NCI-H2107 treated with DMSO at 0.1 percent for 48 hours (cell line): ENCODE data around the gene FOXL2.

Experiments used
- DNase-seq: peaks from one replicate; lab custom pipeline; 2025; ENCODE audit not compliant: unreplicated experiment; lab: John Stamatoyannopoulos, UW

FOXL2 gene

DNA sequence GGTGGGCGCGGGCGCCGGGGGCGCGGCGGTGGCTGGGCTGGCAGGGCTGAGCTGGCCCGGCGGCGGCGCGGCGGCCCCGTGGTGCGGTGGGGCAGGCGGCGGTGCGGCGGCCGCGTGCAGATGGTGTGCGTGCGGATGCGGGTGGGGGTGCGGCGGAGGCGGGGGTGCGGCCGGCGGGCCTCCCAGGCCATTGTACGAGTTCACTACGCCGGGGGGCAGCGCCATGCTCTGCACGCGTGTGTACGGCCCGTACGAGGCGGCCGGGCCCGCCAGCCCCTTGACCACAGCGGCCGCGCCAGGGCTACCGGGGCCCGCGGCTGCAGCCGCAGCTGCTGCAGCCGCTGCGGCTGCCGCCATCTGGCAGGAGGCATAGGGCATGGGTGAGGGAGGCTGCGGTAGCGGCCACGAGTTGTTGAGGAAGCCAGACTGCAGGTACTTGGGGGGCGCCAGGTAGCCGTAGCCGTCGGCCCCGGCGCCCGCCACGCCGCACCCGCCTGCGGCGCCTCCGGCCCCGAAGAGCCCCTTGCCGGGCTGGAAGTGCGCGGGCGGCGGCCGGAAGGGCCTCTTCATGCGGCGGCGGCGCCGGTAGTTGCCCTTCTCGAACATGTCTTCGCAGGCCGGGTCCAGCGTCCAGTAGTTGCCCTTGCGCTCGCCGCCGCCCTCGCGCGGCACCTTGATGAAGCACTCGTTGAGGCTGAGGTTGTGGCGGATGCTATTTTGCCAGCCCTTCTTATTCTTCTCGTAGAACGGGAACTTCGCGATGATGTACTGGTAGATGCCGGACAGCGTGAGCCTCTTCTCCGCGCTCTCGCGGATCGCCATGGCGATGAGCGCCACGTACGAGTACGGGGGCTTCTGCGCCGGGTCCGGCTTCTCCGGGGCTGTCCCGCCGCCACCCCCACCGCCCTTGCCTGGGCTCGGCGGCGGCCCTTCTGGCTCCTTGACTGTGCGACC is 951 bp downstream of the FOXL2 start:
- peak; percentile 22 for DNase-seq

DNA sequence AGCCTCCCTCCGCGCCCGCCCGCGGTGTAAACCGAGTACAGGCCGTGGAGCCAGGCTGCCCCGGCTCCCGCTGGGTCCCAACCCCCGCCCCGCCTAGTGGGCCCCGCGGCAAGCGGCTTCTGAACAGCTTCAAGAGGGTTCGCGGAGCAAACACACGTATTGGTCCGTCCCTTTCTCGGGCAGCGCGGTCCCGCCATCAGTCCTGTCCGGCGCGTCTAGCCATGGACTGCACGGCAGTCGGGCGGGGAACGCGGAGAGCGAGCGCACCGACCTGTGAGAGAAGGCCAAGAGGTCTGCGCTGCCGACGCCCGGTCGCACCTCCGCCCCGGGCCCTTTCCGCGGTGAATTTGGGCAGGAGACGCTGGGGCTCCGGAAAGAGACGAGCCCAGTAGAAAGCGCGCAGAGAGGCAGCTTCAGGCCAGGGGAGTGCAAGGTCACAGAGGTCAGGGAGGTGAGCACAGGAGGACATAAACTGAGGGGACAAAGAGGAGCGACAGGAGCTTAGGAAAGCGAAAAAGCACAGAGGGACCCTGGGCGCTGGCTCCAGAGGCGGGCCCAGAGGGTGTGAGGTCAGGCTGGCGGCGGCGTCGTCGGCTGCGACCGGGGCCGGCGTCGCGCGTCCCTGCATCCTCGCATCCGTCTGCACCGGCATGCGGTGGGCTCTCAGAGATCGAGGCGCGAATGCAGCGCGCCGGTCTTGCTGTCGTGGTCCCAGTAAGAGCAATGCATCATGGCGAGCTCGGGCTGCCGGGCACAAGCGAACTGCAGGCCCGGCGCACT is 1.8 kb downstream of the FOXL2 start:
- no peak for DNase-seq

- no peak for DNase-seq
These were observed 2.3 kb downstream of the FOXL2 start for GRCh38 chr3:138944654-138944928.

GRCh38 chr3:138943724-138944653 is 2.9 kb downstream of the FOXL2 start:
- DNase-seq, result no peak

DNA sequence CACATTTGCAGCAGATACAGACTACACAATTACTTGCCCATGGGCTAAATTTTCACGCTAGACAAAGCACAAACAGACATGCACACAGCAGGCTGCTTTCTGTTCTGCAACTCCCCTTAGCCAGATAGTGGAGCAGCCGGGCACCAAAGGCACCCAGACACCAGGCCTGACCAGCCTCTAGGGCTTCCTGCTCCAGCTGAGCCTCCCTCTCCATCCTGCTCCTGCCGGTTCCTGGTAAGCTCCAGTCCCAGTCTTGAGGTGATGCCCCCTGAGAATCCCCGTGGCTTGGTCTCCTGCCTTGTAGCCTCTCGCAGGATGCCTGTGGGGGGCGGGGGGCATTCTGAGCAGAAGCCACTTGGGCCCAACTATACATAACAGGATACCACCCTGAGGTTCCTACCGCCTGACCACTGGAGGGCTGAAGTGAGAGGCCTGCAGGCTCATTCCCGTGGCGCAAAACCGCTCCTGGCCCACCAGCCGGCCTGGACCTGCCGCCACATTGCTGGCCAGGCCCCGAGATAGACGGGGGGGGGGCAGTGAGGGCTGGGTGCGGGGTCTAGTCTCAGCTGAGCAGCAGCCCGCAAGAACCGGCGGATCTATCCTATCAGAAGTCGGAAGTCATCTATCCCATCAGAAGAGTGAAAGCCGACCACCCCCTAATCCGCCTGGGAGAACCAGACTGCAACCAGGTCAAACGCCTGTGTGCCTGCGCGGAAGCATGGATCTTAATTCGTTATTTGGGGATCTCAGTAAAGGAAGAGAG is 3.9 kb downstream of the FOXL2 start:
- DNase-seq, result no peak

DNA sequence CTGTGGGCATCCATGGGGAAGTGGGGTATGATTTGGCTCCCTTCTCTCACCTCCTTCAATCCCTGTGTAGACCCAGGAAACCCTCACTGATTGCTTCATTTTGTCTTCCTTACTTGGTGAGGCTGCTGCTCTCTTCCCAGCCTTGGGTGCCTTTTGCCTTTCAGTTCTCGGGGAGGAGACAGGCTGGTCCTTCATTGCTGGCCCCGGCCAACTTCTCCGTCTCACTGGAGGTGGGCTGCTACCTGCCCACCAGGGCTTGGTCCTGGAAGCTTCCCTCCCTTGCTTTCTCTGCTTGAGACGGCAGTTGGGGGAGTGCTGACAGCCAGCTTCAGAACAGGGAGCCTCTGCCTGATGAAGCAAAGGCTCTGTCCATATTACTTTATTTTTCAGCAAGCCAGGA is 4.7 kb downstream of the FOXL2 start:
- no peak for DNase-seq

- no peak for DNase-seq
These were observed 5.6 kb downstream of the FOXL2 start for GRCh38 chr3:138941259-138941885.

DNA sequence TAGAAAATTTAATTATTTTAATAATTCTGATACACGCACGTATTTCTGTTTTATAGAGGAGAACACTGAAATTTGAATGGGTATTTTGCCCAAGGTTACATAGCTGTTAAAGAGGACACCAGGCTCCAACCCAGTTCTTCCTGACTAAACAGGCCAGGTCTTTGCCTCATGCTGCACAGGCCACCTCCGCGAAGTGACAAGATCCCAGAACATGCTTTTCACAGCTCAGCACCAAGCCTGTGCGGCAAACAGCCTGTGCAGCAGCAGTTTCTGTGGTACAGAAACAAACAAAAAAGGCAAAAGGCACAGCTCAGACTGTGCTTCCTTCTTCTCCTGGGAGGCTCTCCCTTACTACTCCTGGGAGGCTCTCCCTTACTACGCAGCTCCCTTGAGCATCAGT is 6.5 kb downstream of the FOXL2 start:
- DNase-seq, result no peak

GRCh38 chr3:138939561-138940241 is 7.2 kb downstream of the FOXL2 start:
- DNase-seq, result no peak

DNA sequence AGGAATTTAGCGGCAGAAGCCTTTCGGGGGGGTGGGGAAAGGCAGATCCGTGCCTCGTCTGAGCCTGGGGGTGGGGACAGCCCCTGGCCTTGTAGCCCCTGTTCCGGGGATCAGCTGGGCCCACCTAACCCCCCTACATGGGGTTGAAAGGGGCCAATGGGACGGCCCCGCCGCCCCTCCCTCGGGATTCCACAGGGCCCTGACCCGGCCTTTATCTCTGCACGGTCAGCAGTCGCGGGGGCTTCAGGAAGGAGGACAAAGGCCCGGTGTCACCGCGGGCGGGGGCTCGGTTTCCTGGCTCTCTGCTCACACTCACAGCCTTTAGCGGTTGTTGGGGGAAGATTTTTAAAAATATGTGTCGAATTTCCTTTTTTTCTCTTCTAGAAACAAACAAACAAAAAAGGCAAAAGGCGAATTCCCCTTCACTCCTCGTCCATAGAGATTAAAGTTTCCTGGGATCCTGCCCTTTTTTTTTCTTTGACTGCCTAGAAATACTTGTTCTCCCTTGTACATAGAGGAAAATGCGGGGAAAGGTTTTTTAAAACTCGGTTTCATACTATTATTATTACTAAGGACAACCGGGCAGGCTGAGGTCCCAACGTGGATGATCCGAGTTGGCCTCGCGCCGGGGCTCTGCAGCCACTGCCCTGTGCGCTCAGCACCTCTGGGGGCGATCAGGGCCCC is 7.9 kb downstream of the FOXL2 start:
- DNase-seq, result no peak

DNA sequence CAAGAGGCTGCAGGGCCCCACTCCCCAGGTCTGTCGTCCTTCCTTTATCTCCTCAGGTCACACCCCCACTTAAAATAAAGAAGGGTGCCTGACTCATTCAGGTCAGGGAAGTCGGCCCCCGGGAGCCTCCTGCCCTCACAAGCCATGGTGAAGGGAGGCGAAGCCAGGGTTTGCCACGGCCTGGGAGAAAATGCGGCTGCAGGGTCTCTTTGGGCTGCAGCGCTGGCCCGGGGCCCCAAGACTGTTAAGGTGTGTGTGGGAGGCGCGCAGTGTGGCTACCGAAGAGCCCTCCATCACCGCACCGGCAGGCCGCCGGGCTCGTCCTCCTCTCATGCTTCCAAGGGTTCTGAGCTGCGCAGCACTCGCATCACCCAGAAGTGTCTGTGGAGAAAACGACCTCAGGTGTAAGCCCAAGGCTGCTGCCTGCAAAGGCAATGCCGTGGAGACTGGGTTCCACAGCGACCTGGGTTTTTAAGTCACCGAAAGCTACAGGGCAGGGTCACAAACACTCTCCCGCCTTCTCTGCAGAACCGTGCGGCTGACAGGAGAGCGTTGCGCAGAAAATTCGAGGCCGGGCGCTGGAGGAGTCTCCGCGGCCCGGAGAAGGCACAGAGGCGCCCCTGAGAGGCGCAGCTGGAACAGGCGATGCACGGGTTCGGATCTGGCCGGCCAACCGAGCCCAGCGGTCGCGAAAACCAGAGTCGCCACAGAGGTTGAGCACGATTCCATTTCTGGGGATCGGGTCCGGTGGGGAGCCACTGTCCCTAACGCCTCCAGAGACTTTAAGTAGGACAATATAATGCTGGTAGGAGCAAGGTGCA is 8.7 kb downstream of the FOXL2 start:
- no peak for DNase-seq

DNA sequence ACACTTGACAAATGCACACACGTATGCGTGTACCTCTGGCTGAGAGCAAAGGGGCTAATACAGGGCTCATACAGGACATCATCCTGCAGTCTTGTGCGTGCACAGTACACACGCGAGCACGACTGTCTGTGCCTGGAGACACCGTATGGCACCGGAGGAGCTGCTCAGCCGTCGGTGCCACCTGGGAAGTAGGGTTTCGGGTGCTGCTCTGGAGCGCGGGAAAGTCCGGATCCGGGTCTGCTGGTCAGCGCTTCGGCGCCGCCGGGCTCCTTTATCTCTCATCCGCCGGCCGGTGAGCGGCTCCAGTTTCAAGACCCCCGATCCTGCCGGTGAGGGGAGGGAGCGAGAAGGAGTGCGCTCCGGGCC is 9.3 kb downstream of the FOXL2 start:
- DNase-seq, result no peak

- DNase-seq, result no peak
These were observed 9.9 kb downstream of the FOXL2 start for GRCh38 chr3:138936741-138937689.

DNA sequence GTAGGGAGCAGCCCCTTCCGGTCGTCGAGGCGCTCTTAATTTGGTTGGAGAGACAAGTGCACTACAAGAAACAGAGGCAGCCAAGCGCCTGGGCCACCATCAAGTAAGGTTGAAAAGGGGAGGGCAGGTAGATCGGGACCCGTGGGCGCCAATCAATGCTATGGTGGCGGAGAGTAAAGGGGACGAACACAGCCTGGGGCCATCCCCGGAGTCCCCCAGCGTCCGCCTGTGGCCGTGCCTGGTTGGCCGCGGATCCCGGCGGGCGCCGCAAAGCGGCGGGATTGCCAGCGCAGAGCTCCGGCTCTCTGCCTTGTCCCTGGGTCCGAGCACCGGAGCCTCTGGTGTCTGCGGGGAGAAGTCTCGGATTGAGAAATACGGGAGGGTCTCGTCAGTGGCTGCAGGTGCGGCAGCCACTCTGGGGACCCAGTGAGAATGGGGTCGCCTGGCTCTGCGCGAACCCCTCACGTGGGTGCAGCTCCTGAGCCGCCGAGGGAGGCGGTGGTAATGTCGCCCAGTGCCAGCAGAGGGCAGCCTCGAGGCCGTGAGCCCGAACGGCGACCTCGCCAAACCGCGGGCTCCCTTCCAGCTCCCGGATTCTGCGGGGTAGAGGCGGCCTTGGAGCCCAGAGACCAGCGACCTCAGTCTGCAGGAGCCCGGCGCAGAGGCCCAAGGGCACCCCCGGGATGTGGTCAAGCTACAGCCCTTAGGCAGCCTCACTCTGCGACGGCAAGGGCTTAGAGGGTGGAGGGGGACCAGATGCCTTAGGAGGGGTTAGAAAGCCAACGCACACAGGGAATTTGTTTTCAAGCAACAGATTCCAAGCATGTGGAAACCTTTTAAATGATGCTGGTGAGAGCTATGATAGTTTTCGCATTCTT is 10.8 kb downstream of the FOXL2 start:
- no peak for DNase-seq

DNA sequence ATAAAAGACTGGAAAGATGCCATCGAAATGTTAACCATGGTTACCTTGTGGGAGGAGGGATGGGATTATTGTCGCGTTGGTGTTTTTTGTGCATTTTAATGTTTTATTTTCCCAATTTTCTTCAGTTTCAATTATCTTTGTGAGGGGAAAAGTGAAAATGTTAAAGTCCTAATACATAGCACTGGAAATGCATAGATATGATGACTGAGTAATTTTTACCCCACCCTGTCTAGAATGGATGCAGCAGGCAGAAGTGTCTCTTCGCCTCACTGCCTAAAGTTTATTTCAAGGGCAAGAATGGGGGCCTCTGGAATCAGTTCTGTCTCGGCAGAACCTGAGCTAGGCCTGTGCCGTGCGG is 11.5 kb downstream of the FOXL2 start:
- DNase-seq, result no peak

DNA sequence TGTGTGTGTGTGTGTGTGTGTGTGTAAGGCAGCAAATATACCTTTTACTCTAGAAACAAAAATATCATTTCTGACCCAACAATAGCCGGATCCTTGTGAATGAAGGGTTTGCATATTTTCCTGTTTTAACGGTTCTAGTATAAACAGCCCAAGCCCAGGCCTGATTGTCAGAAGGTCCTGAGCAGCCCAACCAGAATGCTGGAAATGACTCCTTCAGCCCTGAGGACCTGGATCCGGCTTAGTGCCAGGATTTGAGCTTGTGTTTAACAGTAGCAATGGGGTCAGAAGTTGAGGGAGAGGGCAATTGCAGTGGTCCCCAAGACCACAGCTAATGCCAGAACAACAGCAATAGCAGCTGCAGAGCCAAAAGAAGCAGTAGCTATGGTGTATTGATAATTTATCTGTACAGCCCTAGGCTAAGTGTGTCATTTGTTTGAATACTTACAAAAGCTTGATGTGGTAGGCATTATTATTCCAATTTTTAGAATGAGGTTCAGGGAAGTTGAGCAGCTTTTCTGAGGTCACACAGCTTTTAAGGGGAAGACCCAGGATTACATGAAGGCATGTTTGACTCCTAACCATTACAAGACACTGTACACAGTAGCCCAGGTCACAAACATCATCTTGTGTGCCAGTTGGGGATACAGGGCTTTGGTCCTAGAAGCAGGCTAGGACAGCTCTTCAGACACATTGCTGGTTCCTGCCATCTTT is 12.8 kb downstream of the FOXL2 start:
- DNase-seq, result no peak
